Stimulated activated CD4-positive, alpha-beta T cell treated with anti-CD3 and anti-CD28 coated beads, TNF-alpha, amount 100 ng/mL, for 48 hours (primary cell): Measurements from ENCODE around the gene MRPL14.
"Not testable (repeated sequence)": the region's sequence is repeated elsewhere in the genome, so short reads cannot be mapped to it uniquely, and the experiment has no call there.

Experiments used
- DNase-seq, 3 donors: peaks; one replicate each; pipeline ENCODE4 v3.0.0-alpha.2; 2020; ENCODE audit warnings: low read depth in 3 of 3

Gene MRPL14

GRCh38 chr6:44150317-44150917 lies 23.2 kb upstream of the MRPL14 start:
- DNase-seq = no peak

- DNase-seq = no peak
Observed at GRCh38 chr6:44149369-44150012, 22.2 kb upstream of the MRPL14 start.

- DNase-seq = no peak
Observed at GRCh38 chr6:44148306-44148705, 21.1 kb upstream of the MRPL14 start.

GRCh38 chr6:44147256-44147655 lies 20.0 kb upstream of the MRPL14 start:
- no peak for DNase-seq

- DNase-seq = no peak
Observed at GRCh38 chr6:44146685-44147084, 19.4 kb upstream of the MRPL14 start.

- no peak for DNase-seq
Observed at GRCh38 chr6:44145839-44146238, 18.6 kb upstream of the MRPL14 start.

- not testable (repeated sequence) for DNase-seq
Observed at GRCh38 chr6:44144536-44144935, 17.3 kb upstream of the MRPL14 start.

- DNase-seq = no peak
Observed at GRCh38 chr6:44143731-44144130, 16.5 kb upstream of the MRPL14 start.

- no peak for DNase-seq
Observed at GRCh38 chr6:44142835-44143234, 15.6 kb upstream of the MRPL14 start.

- DNase-seq = no peak
Observed at GRCh38 chr6:44139351-44139743, 12.1 kb upstream of the MRPL14 start.

- DNase-seq = no peak
Observed at GRCh38 chr6:44138717-44139350, 11.6 kb upstream of the MRPL14 start.

GRCh38 chr6:44135875-44136274 lies 8.6 kb upstream of the MRPL14 start:
- DNase-seq = no peak

GRCh38 chr6:44135173-44135758 lies 8.0 kb upstream of the MRPL14 start:
- no peak for DNase-seq

- DNase-seq = no peak
Observed at GRCh38 chr6:44133981-44134711, 6.9 kb upstream of the MRPL14 start.

GRCh38 chr6:44133003-44133931 lies 6.0 kb upstream of the MRPL14 start:
- no peak for DNase-seq

GRCh38 chr6:44132476-44132875 lies 5.2 kb upstream of the MRPL14 start:
- no peak for DNase-seq

GRCh38 chr6:44131892-44132291 lies 4.6 kb upstream of the MRPL14 start:
- DNase-seq = no peak

GRCh38 chr6:44129841-44130322 lies 2.6 kb upstream of the MRPL14 start:
- no peak for DNase-seq

- no peak for DNase-seq
Observed at GRCh38 chr6:44128020-44128917, 1.0 kb upstream of the MRPL14 start.
